HG03354 (cell line): Measurements from ENCODE around the gene CSMD2.
"Not testable (repeated sequence)": the region's sequence is repeated elsewhere in the genome, so short reads cannot be mapped to it uniquely, and the experiment has no call there.

ENCODE experiments used
- ATAC-seq: cut with Tn5 transposase; IDR thresholded peaks from one replicate; pipeline ENCODE4 v1.9.1; 2021; ENCODE audit warnings: mild to moderate bottlenecking; ENCODE audit not compliant: unreplicated experiment, poor library complexity, severe bottlenecking

The CSMD2 gene

GRCh38 chr1:34018285-34018684 lies 146.7 kb downstream of the CSMD2 start:
- no peak for ATAC-seq

GRCh38 chr1:34016281-34016680 lies 148.7 kb downstream of the CSMD2 start:
- not testable (repeated sequence) for ATAC-seq

GRCh38 chr1:34013958-34014737 lies 150.9 kb downstream of the CSMD2 start:
- ATAC-seq: no peak

- ATAC-seq: no peak
These were observed 151.9 kb downstream of the CSMD2 start for GRCh38 chr1:34013136-34013535.

- no peak for ATAC-seq
These were observed 155.6 kb downstream of the CSMD2 start for GRCh38 chr1:34009340-34009985.

GRCh38 chr1:34007760-34008159 lies 157.3 kb downstream of the CSMD2 start:
- ATAC-seq: no peak

- ATAC-seq: no peak
These were observed 159.7 kb downstream of the CSMD2 start for GRCh38 chr1:34005309-34005708.

GRCh38 chr1:34002810-34003209 lies 162.2 kb downstream of the CSMD2 start:
- ATAC-seq: no peak

GRCh38 chr1:33997127-33998036 lies 167.6 kb downstream of the CSMD2 start:
- no peak for ATAC-seq

- ATAC-seq: no peak
These were observed 168.7 kb downstream of the CSMD2 start for GRCh38 chr1:33996281-33996680.

- ATAC-seq: no peak
These were observed 171.7 kb downstream of the CSMD2 start for GRCh38 chr1:33993301-33993700.

- no peak for ATAC-seq
These were observed 174.7 kb downstream of the CSMD2 start for GRCh38 chr1:33990281-33990680.

- ATAC-seq: no peak
These were observed 176.9 kb downstream of the CSMD2 start for GRCh38 chr1:33988161-33988560.

GRCh38 chr1:33986390-33987095 lies 178.5 kb downstream of the CSMD2 start:
- ATAC-seq: no peak

GRCh38 chr1:33985656-33986055 lies 179.4 kb downstream of the CSMD2 start:
- no peak for ATAC-seq

GRCh38 chr1:33984906-33985565 lies 180.0 kb downstream of the CSMD2 start:
- ATAC-seq: no peak

GRCh38 chr1:33982419-33982818 lies 182.6 kb downstream of the CSMD2 start:
- no peak for ATAC-seq

GRCh38 chr1:33979341-33979740 lies 185.7 kb downstream of the CSMD2 start:
- no peak for ATAC-seq

GRCh38 chr1:33975961-33976360 lies 189.1 kb downstream of the CSMD2 start:
- no peak for ATAC-seq
